ENCODE measurements around the gene SIRT2. TPM values are rescaled to one million over a fixed set of nuclear protein-coding genes. Genes with fewer than 3 reads are reported as not detected.

Gene SIRT2
- total RNA-seq, 2 experiments from 2014 or later, result 25.5 to 32.1 TPM

GRCh38 chr19:38919837-38920601, 20.6 kb upstream of the SIRT2 start:
- Histone ChIP-seq H3K4me2 (ENCODE audit: low read length) (no peak overlapping the region), H3K27ac (ENCODE audit: low read depth, low read length, poor library complexity, severe bottlenecking) (no peak overlapping the region), H2AFZ (ENCODE audit: low read length) (no peak overlapping the region), H4K20me1 (ENCODE audit: insufficient read depth, low read length) (no peaks in the 10 kb centered on the region), H3K9me2 (ENCODE audit: insufficient read depth, low read length) (no peaks in the 10 kb centered on the region), H3K36me3 (ENCODE audit: insufficient read depth, low read length) (peaks cover 20% of the 10 kb centered on the region), H3K9me3 (ENCODE audit: low read length) (no peaks in the 10 kb centered on the region), H3K4me3 (ENCODE audit: low read depth, low read length, poor library complexity, severe bottlenecking) (no peak overlapping the region), H3K4me1 (ENCODE audit: insufficient read depth, low read length, poor library complexity, severe bottlenecking) (no peaks in the 10 kb centered on the region), H3K79me2 (ENCODE audit: insufficient read depth, low read depth, low read length) (no peaks in the 10 kb centered on the region)
- POLR2A ChIA-PET, result no interaction called here
- DNase-seq (ENCODE audit: low spot score), result no peak
- TF ChIP-seq CTCF (conservative IDR thresholded peaks at IDR 0.05; ENCODE audit: low read length) (no peak), EZH2phosphoT487 (IDR thresholded peaks at IDR 0.05; ENCODE audit: borderline replicate concordance, low read depth, low read length) (no peak)
- no TSS peak for BruUV-seq (replicated peaks)
- CTCF ChIA-PET (ENCODE audit: unreplicated experiment), result no interaction called here
- intact Hi-C loops (cut with micrococcal nuclease; ENCODE audit: unreplicated experiment), result no loop called here

GRCh38 chr19:38918526-38918925, 19.1 kb upstream of the SIRT2 start:
- H2AFZ ChIP-seq (ENCODE audit: low read length), result no peak overlapping the region
- intact Hi-C loops (cut with micrococcal nuclease; ENCODE audit: unreplicated experiment), result no loop called here
- ChIA-PET POLR2A (no interaction called here), CTCF (ENCODE audit: unreplicated experiment) (no interaction called here)
- H3K27ac ChIP-seq (ENCODE audit: low read depth, low read length, poor library complexity, severe bottlenecking), result no peak overlapping the region
- DNase-seq (ENCODE audit: low spot score), result no peak
- H4K20me1 ChIP-seq (ENCODE audit: insufficient read depth, low read length), result no peaks in the 10 kb centered on the region
- TF ChIP-seq CTCF (conservative IDR thresholded peaks at IDR 0.05; ENCODE audit: low read length), result no peak
- no peak for TF ChIP-seq EZH2phosphoT487 (IDR thresholded peaks at IDR 0.05; ENCODE audit: borderline replicate concordance, low read depth, low read length)
- no TSS peak for BruUV-seq (replicated peaks)
- H3K36me3 ChIP-seq (ENCODE audit: insufficient read depth, low read length), result peaks cover 9% of the 10 kb centered on the region; the same call in 1 of the 2 replicates
- H3K4me3 ChIP-seq (ENCODE audit: low read depth, low read length, poor library complexity, severe bottlenecking), result no peak overlapping the region
- H3K4me1 ChIP-seq (ENCODE audit: insufficient read depth, low read length, poor library complexity, severe bottlenecking), result no peaks in the 10 kb centered on the region
- no peaks in the 10 kb centered on the region for H3K9me3 ChIP-seq (ENCODE audit: low read length)
- H3K79me2 ChIP-seq (ENCODE audit: insufficient read depth, low read depth, low read length), result no peaks in the 10 kb centered on the region
- H3K9me2 ChIP-seq (ENCODE audit: insufficient read depth, low read length), result no peaks in the 10 kb centered on the region
- H3K4me2 ChIP-seq (ENCODE audit: low read length), result no peak overlapping the region

- Histone ChIP-seq H2AFZ (ENCODE audit: low read length) (no peak overlapping the region), H4K20me1 (ENCODE audit: insufficient read depth, low read length) (no peaks in the 10 kb centered on the region), H3K9me2 (ENCODE audit: insufficient read depth, low read length) (no peaks in the 10 kb centered on the region), H3K4me1 (ENCODE audit: insufficient read depth, low read length, poor library complexity, severe bottlenecking) (no peaks in the 10 kb centered on the region), H3K4me3 (ENCODE audit: low read depth, low read length, poor library complexity, severe bottlenecking) (no peak overlapping the region), H3K27ac (ENCODE audit: low read depth, low read length, poor library complexity, severe bottlenecking) (no peak overlapping the region), H3K4me2 (ENCODE audit: low read length) (no peak overlapping the region), H3K9me3 (ENCODE audit: low read length) (no peaks in the 10 kb centered on the region), H3K36me3 (ENCODE audit: insufficient read depth, low read length) (peaks cover 9% of the 10 kb centered on the region; the same call in 1 of the 2 replicates), H3K79me2 (ENCODE audit: insufficient read depth, low read depth, low read length) (no peaks in the 10 kb centered on the region)
- intact Hi-C loops (cut with micrococcal nuclease; ENCODE audit: unreplicated experiment), result no loop called here
- TF ChIP-seq CTCF (conservative IDR thresholded peaks at IDR 0.05; ENCODE audit: low read length), result peak; percentile 22; the same call in 1 of the 2 replicates
- no peak for TF ChIP-seq EZH2phosphoT487 (IDR thresholded peaks at IDR 0.05; ENCODE audit: borderline replicate concordance, low read depth, low read length)
- POLR2A ChIA-PET, result interaction anchor here (0.5 kb wide), 1 partner anchor 376 kb away, joined by 4 read pairs; no protein-coding TSS in a partner anchor
- CTCF ChIA-PET (ENCODE audit: unreplicated experiment), result no interaction called here
- BruUV-seq (replicated peaks), result no TSS peak
- no peak for DNase-seq (ENCODE audit: low spot score)
Observed at GRCh38 chr19:38917921-38918491, 18.6 kb upstream of the SIRT2 start.
